ENCODE measurements around the gene PIP4K2A.

Gene PIP4K2A

GRCh38 chr10:22620929-22621328, 93.4 kb downstream of the PIP4K2A start:
- Histone ChIP-seq H3K36me3 (ENCODE audit: insufficient read depth, low read length) (no peaks in the 10 kb centered on the region), H3K79me2 (ENCODE audit: control insufficient read depth, insufficient read depth, low read length, unreplicated experiment) (peaks cover 58% of the 10 kb centered on the region), H3K27me3 (ENCODE audit: insufficient read depth, low read length) (no peaks in the 10 kb centered on the region), H3K4me1 (ENCODE audit: control insufficient read depth, insufficient read depth, low read length, unreplicated experiment) (peaks cover 74% of the 10 kb centered on the region), H2AFZ (ENCODE audit: low read length, unreplicated experiment) (no peak overlapping the region), H3K4me3 (ENCODE audit: low read depth, low read length) (peak overlapping the region; percentile 28; the same call in 1 of the 2 replicates), H3K27ac (ENCODE audit: low read depth, low read length) (peak overlapping the region; percentile 91)

DNA sequence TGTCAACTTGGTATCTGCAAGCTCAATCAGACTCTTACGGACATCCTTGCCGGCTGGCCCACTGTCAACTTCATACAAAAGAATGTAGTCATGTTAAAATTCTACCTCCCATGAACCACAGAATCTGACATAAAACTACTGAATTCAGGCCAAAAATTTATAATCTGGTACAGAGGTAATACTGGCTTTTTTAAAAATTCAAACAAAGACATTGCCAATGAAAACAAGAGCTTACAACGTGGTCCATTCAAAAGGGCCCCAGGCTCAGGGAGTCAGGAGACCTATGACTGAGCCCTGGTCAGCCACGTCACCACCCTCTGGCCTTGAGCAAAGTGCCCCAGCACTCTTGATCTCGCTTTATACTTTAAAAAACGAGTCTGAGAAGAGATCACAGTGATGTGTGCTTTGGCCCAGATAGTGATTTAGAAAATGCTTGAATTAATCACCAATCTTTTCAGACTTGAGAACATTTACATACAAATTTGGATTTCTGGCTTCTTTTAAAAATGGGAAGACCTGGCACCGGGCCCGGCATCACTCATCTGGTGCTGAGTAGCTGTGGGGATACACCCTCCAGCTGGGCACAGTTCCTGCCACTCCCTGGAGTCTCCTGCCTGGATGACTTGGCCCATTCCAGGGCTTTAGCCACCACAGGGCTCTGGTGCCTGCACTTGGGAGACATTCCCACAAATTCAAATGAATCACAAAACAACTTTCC, 94.1 kb downstream of the PIP4K2A start:
- peak overlapping the region; percentile 47 for H3K4me3 ChIP-seq (ENCODE audit: low read depth, low read length)

GRCh38 chr10:22619101-22619500, 95.3 kb downstream of the PIP4K2A start:
- Histone ChIP-seq H2AFZ (ENCODE audit: low read length, unreplicated experiment) (no peak overlapping the region), H3K4me3 (ENCODE audit: low read depth, low read length) (no peak overlapping the region), H3K27ac (ENCODE audit: low read depth, low read length) (peak overlapping the region; percentile 1; the same call in 1 of the 2 replicates), H3K4me1 (ENCODE audit: control insufficient read depth, insufficient read depth, low read length, unreplicated experiment) (peaks cover 65% of the 10 kb centered on the region), H3K79me2 (ENCODE audit: control insufficient read depth, insufficient read depth, low read length, unreplicated experiment) (peaks cover 55% of the 10 kb centered on the region), H3K36me3 (ENCODE audit: insufficient read depth, low read length) (no peaks in the 10 kb centered on the region), H3K27me3 (ENCODE audit: insufficient read depth, low read length) (no peaks in the 10 kb centered on the region)

More for the DNA sequence above, 94.1 kb downstream of the PIP4K2A start:
- no peaks in the 10 kb centered on the region for H3K27me3 ChIP-seq (ENCODE audit: insufficient read depth, low read length)
- peak overlapping the region; percentile 91 for H3K27ac ChIP-seq (ENCODE audit: low read depth, low read length)
- no peak overlapping the region for H2AFZ ChIP-seq (ENCODE audit: low read length, unreplicated experiment)
- H3K36me3 ChIP-seq (ENCODE audit: insufficient read depth, low read length) = no peaks in the 10 kb centered on the region
- H3K79me2 ChIP-seq (ENCODE audit: control insufficient read depth, insufficient read depth, low read length, unreplicated experiment) = peaks cover 57% of the 10 kb centered on the region
- H3K4me1 ChIP-seq (ENCODE audit: control insufficient read depth, insufficient read depth, low read length, unreplicated experiment) = peaks cover 74% of the 10 kb centered on the region

GRCh38 chr10:22618078-22618785, 96.1 kb downstream of the PIP4K2A start:
- peaks cover 47% of the 10 kb centered on the region for H3K79me2 ChIP-seq (ENCODE audit: control insufficient read depth, insufficient read depth, low read length, unreplicated experiment)
- H3K27me3 ChIP-seq (ENCODE audit: insufficient read depth, low read length) = no peaks in the 10 kb centered on the region
- H3K4me3 ChIP-seq (ENCODE audit: low read depth, low read length) = peak overlapping the region; percentile 12; the same call in 1 of the 2 replicates
- H3K36me3 ChIP-seq (ENCODE audit: insufficient read depth, low read length) = no peaks in the 10 kb centered on the region
- peaks cover 57% of the 10 kb centered on the region for H3K4me1 ChIP-seq (ENCODE audit: control insufficient read depth, insufficient read depth, low read length, unreplicated experiment)
- H3K27ac ChIP-seq (ENCODE audit: low read depth, low read length) = peak overlapping the region; percentile 47; the same call in 1 of the 2 replicates
- H2AFZ ChIP-seq (ENCODE audit: low read length, unreplicated experiment) = no peak overlapping the region

- no peaks in the 10 kb centered on the region for H3K36me3 ChIP-seq (ENCODE audit: insufficient read depth, low read length)
- peaks cover 41% of the 10 kb centered on the region for H3K79me2 ChIP-seq (ENCODE audit: control insufficient read depth, insufficient read depth, low read length, unreplicated experiment)
- H2AFZ ChIP-seq (ENCODE audit: low read length, unreplicated experiment) = no peak overlapping the region
- H3K4me1 ChIP-seq (ENCODE audit: control insufficient read depth, insufficient read depth, low read length, unreplicated experiment) = peaks cover 57% of the 10 kb centered on the region
- H3K4me3 ChIP-seq (ENCODE audit: low read depth, low read length) = no peak overlapping the region
- H3K27me3 ChIP-seq (ENCODE audit: insufficient read depth, low read length) = no peaks in the 10 kb centered on the region
- peak overlapping the region; percentile 47; the same call in 1 of the 2 replicates for H3K27ac ChIP-seq (ENCODE audit: low read depth, low read length)
Measured at GRCh38 chr10:22617516-22617915, 96.9 kb downstream of the PIP4K2A start.

DNA sequence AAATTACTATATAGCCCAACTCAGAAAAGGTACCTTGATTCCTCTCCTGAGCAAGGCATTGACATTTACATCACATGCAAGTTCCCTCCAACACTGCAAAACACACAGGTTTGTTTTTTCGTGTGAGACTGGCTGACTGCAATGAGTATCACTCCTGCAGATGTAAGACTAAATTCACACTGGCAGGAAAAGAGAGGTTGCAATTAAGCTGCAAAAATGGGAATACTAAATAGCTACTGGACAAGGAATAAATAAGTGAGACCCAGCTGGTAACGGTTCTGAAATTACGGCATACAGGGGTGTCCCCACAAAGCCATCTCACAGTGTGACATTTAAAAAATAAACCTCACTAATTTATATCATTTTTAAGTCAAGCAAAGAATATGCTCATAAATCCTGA, 97.3 kb downstream of the PIP4K2A start:
- Histone ChIP-seq H3K4me1 (ENCODE audit: control insufficient read depth, insufficient read depth, low read length, unreplicated experiment) (peaks cover 57% of the 10 kb centered on the region), H3K27me3 (ENCODE audit: insufficient read depth, low read length) (no peaks in the 10 kb centered on the region), H2AFZ (ENCODE audit: low read length, unreplicated experiment) (no peak overlapping the region), H3K36me3 (ENCODE audit: insufficient read depth, low read length) (no peaks in the 10 kb centered on the region), H3K79me2 (ENCODE audit: control insufficient read depth, insufficient read depth, low read length, unreplicated experiment) (peaks cover 38% of the 10 kb centered on the region), H3K4me3 (ENCODE audit: low read depth, low read length) (no peak overlapping the region), H3K27ac (ENCODE audit: low read depth, low read length) (no peak overlapping the region)

DNA sequence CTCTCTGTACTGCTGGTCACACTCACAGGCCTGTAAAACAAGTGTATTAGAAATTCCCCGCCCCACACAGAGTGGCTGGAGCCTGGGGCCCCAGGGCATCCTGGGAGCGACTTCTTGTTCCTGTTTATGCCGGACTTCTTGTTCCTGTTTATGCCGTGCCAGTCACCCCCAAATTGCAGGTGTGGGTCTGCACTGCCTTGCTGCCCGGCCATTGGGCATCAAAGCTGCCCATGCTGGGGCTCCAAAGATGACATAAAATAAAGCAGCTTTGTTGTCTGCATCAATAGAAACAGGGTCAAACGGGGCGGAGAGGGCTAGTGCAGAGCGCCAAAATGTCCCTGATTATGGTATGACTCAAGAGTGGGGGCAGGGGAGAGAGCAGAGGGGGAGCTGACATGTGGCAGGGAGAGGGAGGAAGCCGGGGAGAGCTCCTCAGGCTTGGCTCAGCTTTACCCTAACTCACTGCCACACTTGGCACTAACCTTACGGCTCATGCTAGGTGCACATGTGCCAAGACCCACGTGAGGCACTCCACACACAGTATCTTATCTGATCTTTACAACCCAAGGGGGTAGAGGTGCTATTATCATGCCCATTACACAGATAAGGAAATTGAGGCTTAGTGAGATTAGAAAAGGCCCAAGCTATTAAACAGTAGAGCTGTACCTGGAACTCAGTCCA, 98.4 kb downstream of the PIP4K2A start:
- Histone ChIP-seq H3K4me1 (ENCODE audit: control insufficient read depth, insufficient read depth, low read length, unreplicated experiment) (peaks cover 48% of the 10 kb centered on the region), H3K36me3 (ENCODE audit: insufficient read depth, low read length) (no peaks in the 10 kb centered on the region), H3K4me3 (ENCODE audit: low read depth, low read length) (no peak overlapping the region), H3K79me2 (ENCODE audit: control insufficient read depth, insufficient read depth, low read length, unreplicated experiment) (peaks cover 30% of the 10 kb centered on the region), H3K27me3 (ENCODE audit: insufficient read depth, low read length) (no peaks in the 10 kb centered on the region), H3K27ac (ENCODE audit: low read depth, low read length) (no peak overlapping the region), H2AFZ (ENCODE audit: low read length, unreplicated experiment) (no peak overlapping the region)

GRCh38 chr10:22615101-22615500, 99.3 kb downstream of the PIP4K2A start:
- H3K4me1 ChIP-seq (ENCODE audit: control insufficient read depth, insufficient read depth, low read length, unreplicated experiment) = peaks cover 42% of the 10 kb centered on the region
- no peak overlapping the region for H3K4me3 ChIP-seq (ENCODE audit: low read depth, low read length)
- no peak overlapping the region for H3K27ac ChIP-seq (ENCODE audit: low read depth, low read length)
- H3K27me3 ChIP-seq (ENCODE audit: insufficient read depth, low read length) = no peaks in the 10 kb centered on the region
- peaks cover 30% of the 10 kb centered on the region for H3K79me2 ChIP-seq (ENCODE audit: control insufficient read depth, insufficient read depth, low read length, unreplicated experiment)
- no peaks in the 10 kb centered on the region for H3K36me3 ChIP-seq (ENCODE audit: insufficient read depth, low read length)
- no peak overlapping the region for H2AFZ ChIP-seq (ENCODE audit: low read length, unreplicated experiment)

GRCh38 chr10:22613011-22613410, 101.4 kb downstream of the PIP4K2A start:
- no peak overlapping the region for H2AFZ ChIP-seq (ENCODE audit: low read length, unreplicated experiment)
- no peak overlapping the region for H3K4me3 ChIP-seq (ENCODE audit: low read depth, low read length)
- peaks cover 22% of the 10 kb centered on the region for H3K79me2 ChIP-seq (ENCODE audit: control insufficient read depth, insufficient read depth, low read length, unreplicated experiment)
- peaks cover 28% of the 10 kb centered on the region for H3K4me1 ChIP-seq (ENCODE audit: control insufficient read depth, insufficient read depth, low read length, unreplicated experiment)
- H3K36me3 ChIP-seq (ENCODE audit: insufficient read depth, low read length) = no peaks in the 10 kb centered on the region
- H3K27ac ChIP-seq (ENCODE audit: low read depth, low read length) = no peak overlapping the region
- H3K27me3 ChIP-seq (ENCODE audit: insufficient read depth, low read length) = no peaks in the 10 kb centered on the region

DNA sequence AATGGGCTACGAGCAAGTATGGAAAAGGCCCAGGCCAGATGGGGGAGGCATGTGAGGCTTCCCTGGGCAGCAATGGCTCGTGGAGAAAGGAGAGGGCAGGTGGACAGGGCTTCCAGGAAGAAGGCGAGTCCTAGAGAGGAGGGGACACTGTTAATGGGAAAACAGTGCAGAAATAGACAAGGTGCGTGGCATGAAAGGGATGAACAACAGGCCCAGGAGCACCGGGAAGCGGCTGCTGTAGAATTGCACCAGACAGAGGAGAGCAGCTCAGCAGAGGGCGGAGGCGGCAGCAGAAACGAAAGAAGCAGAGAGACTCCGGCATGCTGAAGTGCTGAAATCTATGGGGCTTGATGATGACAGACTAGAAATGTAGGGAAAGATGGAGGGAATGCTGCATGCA, 102.1 kb downstream of the PIP4K2A start:
- Histone ChIP-seq H3K4me1 (ENCODE audit: control insufficient read depth, insufficient read depth, low read length, unreplicated experiment) (peaks cover 21% of the 10 kb centered on the region), H3K27ac (ENCODE audit: low read depth, low read length) (no peak overlapping the region), H3K79me2 (ENCODE audit: control insufficient read depth, insufficient read depth, low read length, unreplicated experiment) (peaks cover 17% of the 10 kb centered on the region), H3K36me3 (ENCODE audit: insufficient read depth, low read length) (no peaks in the 10 kb centered on the region), H3K27me3 (ENCODE audit: insufficient read depth, low read length) (no peaks in the 10 kb centered on the region), H2AFZ (ENCODE audit: low read length, unreplicated experiment) (no peak overlapping the region), H3K4me3 (ENCODE audit: low read depth, low read length) (no peak overlapping the region)

All from ACC112 (cell line).